OCI-LY1 (cell line): ENCODE measurements around the gene CARNS1.

Experiments
- H2AFZ ChIP-seq: fragments of 200-600 bp; sonication (generic), shearing (Covaris generic); 2 replicates; pipeline ENCODE4 v1.6.0; 2014; ENCODE audit warnings: antibody characterized with exemption, mild to moderate bottlenecking, low read length
- H3F3A ChIP-seq: fragments of 200-600 bp; sonication (generic), shearing (Covaris generic); 2 replicates; pipeline ENCODE4 v1.6.0; 2014; ENCODE audit warnings: mild to moderate bottlenecking, antibody characterized with exemption, low read length, moderate library complexity; ENCODE audit not compliant: insufficient read depth
- H3K27ac ChIP-seq: fragments of 200-600 bp; sonication (generic); 2 replicates; pipeline ENCODE4 v1.5.1; 2014; ENCODE audit warnings: low read length, mixed run types, mild to moderate bottlenecking, low read depth; ENCODE audit not compliant: poor library complexity, severe bottlenecking
- H3K27me3 ChIP-seq: fragments of 200-600 bp; sonication (generic); 2 replicates; pipeline ENCODE4 v1.6.0; 2014; ENCODE audit warnings: antibody characterized with exemption, mild to moderate bottlenecking, low read length, moderate library complexity; ENCODE audit not compliant: insufficient read depth
- H3K36me3 ChIP-seq: fragments of 200-600 bp; sonication (generic); 2 replicates; pipeline ENCODE4 v1.6.1; 2014; ENCODE audit warnings: mild to moderate bottlenecking, antibody characterized with exemption, low read length, moderate library complexity, mixed read lengths; ENCODE audit not compliant: insufficient read depth
- H3K4me1 ChIP-seq: fragments of 200-600 bp; sonication (generic); 2 replicates; pipeline ENCODE4 v1.5.1; 2014; ENCODE audit warnings: mild to moderate bottlenecking, low read length, moderate library complexity; ENCODE audit not compliant: insufficient read depth, severe bottlenecking
- H3K4me2 ChIP-seq: fragments of 200-600 bp; sonication (generic), shearing (Covaris generic); 2 replicates; pipeline ENCODE4 v1.6.1; 2014; ENCODE audit warnings: low read length
- H3K4me3 ChIP-seq: fragments of 200-600 bp; sonication (generic); 2 replicates; pipeline ENCODE4 v1.5.1; 2014; ENCODE audit warnings: low read length, low read depth, mild to moderate bottlenecking, mixed read lengths; ENCODE audit not compliant: poor library complexity, severe bottlenecking
- H3K79me2 ChIP-seq: fragments of 200-600 bp; shearing (Covaris generic); 2 replicates; pipeline ENCODE4 v1.6.1; 2016; ENCODE audit warnings: mixed run types, low read length, mixed read lengths; ENCODE audit not compliant: insufficient read depth
- H3K9ac ChIP-seq: fragments of 200-600 bp; sonication (generic), shearing (Covaris generic); 2 replicates; pipeline ENCODE4 v1.6.1; 2014; ENCODE audit warnings: mild to moderate bottlenecking, low read length, mixed read lengths
- H3K9me2 ChIP-seq: fragments of 200-600 bp; sonication (generic), shearing (Covaris generic); 2 replicates; pipeline ENCODE4 v1.6.1; 2014; ENCODE audit warnings: low read depth, mild to moderate bottlenecking, low read length, mixed read lengths
- H3K9me3 ChIP-seq: fragments of 200-600 bp; shearing (Covaris generic); 2 replicates; pipeline ENCODE4 v1.6.1; 2014; ENCODE audit warnings: low read length, mixed read lengths
- H4K20me1 ChIP-seq: fragments of 200-600 bp; sonication (generic), shearing (Covaris generic); 2 replicates; pipeline ENCODE4 v1.6.0; 2016; ENCODE audit warnings: mild to moderate bottlenecking, low read length; ENCODE audit not compliant: insufficient read depth
- EZH2 ChIP-seq: fragments of 200-600 bp; sonication (generic), shearing (Covaris generic); IDR thresholded peaks from 2 replicates; pipeline ENCODE4 v1.8.0; 2017; ENCODE audit warnings: borderline replicate concordance, mixed run types, mild to moderate bottlenecking, antibody characterized with exemption, low read length, moderate library complexity, mixed read lengths
- TF ChIP-seq, protein P1 (sequence below): fragments of 200-600 bp; sonication (generic), shearing (Covaris generic); IDR thresholded peaks from 2 replicates; pipeline ENCODE4 v1.5.1; 2017; ENCODE audit warnings: mild to moderate bottlenecking, antibody characterized with exemption, low read length, moderate library complexity, mixed read lengths

The CARNS1 gene

DNA sequence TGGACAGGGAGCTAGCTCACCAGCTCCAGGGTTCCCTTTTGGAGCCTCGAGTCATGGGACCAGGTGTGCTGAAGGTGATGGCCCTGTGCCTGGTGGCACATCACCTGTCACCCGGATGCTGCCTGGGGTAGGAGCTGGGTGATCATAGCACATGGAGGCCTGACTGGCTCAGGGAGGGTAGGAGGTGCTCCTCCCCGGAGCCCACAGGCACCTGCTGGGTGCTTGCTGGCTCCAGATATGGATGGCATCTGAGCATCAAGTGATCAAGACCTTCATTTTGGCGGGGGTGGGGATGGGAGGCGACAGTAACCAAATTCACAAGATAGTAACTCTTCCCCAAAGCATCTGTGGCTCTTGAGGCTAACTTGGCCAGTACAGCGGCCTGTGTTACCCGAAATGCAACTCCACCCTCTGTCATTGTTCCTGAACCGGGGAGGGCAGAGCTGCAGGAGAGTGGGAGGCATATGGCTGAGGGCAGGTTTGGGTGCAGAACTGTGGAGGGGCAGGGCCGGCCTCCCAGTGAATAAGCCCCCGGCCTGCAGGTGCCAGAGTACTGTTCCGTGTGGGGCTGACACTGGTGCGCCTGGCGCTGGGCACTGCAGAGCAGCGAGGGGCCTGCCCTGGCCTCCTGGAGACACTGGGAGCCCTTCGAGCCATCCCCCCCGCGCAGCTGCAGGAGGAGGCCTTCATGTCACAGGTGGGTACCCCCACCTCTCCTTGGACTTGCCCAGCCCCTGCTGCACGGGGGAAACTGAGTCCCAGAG, 6.9 kb upstream of the CARNS1 start:
- peak overlapping the region; percentile 89 for H3K4me2 ChIP-seq
- H4K20me1 ChIP-seq: no peaks in the 10 kb centered on the region
- H3K27me3 ChIP-seq: no peaks in the 10 kb centered on the region

DNA sequence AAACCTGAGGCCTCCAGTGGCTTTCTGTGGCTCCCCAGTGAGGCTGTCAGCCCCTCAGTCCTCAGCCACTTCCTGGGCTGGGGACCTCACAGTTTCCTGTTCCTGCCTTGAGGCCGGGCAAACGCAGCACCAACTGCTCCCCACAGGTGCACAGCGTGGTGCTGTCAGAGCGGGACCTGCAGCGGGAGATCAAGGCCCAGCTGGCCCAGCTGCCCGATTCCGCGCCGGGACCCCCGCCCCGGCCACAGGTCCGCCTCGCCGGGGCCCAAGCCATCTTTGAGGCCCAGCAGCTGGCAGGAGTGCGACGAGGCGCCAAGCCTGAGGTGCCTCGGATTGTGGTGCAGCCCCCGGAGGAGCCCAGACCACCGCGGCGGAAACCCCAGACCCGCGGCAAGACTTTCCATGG, 6.2 kb upstream of the CARNS1 start:
- H3K27ac ChIP-seq: peak overlapping the region; percentile 93
- H3K4me3 ChIP-seq: peak overlapping the region; percentile 30
- no peaks in the 10 kb centered on the region for H3F3A ChIP-seq
- H3K4me2 ChIP-seq: peak overlapping the region; percentile 89
- peaks cover 80% of the 10 kb centered on the region for H3K4me1 ChIP-seq
- H4K20me1 ChIP-seq: no peaks in the 10 kb centered on the region
- no peaks in the 10 kb centered on the region for H3K79me2 ChIP-seq
- H3K9me2 ChIP-seq: no peaks in the 10 kb centered on the region
- peaks cover 22% of the 10 kb centered on the region; the same call in 1 of the 2 replicates for H3K36me3 ChIP-seq
- no peak for TF ChIP-seq EZH2
- TF ChIP-seq, protein P1, sequence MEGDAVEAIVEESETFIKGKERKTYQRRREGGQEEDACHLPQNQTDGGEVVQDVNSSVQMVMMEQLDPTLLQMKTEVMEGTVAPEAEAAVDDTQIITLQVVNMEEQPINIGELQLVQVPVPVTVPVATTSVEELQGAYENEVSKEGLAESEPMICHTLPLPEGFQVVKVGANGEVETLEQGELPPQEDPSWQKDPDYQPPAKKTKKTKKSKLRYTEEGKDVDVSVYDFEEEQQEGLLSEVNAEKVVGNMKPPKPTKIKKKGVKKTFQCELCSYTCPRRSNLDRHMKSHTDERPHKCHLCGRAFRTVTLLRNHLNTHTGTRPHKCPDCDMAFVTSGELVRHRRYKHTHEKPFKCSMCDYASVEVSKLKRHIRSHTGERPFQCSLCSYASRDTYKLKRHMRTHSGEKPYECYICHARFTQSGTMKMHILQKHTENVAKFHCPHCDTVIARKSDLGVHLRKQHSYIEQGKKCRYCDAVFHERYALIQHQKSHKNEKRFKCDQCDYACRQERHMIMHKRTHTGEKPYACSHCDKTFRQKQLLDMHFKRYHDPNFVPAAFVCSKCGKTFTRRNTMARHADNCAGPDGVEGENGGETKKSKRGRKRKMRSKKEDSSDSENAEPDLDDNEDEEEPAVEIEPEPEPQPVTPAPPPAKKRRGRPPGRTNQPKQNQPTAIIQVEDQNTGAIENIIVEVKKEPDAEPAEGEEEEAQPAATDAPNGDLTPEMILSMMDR: no peak
- peak overlapping the region; percentile 94 for H3K9ac ChIP-seq
- H3K27me3 ChIP-seq: no peaks in the 10 kb centered on the region
- no peaks in the 10 kb centered on the region for H3K9me3 ChIP-seq
- H2AFZ ChIP-seq: no peak overlapping the region

More for the DNA sequence above, 6.9 kb upstream of the CARNS1 start:
- Histone ChIP-seq H3K36me3 (peaks cover 22% of the 10 kb centered on the region; the same call in 1 of the 2 replicates), H3K79me2 (no peaks in the 10 kb centered on the region), H3K9me2 (no peaks in the 10 kb centered on the region), H3K4me3 (peak overlapping the region; percentile 30), H3K9me3 (no peaks in the 10 kb centered on the region), H3K9ac (peak overlapping the region; percentile 94; the same call in 1 of the 2 replicates), H3K4me1 (peaks cover 87% of the 10 kb centered on the region), H2AFZ (no peak overlapping the region), H3F3A (no peaks in the 10 kb centered on the region), H3K27ac (peak overlapping the region; percentile 93)
- no peak for TF ChIP-seq EZH2
- TF ChIP-seq, protein P1: no peak

DNA sequence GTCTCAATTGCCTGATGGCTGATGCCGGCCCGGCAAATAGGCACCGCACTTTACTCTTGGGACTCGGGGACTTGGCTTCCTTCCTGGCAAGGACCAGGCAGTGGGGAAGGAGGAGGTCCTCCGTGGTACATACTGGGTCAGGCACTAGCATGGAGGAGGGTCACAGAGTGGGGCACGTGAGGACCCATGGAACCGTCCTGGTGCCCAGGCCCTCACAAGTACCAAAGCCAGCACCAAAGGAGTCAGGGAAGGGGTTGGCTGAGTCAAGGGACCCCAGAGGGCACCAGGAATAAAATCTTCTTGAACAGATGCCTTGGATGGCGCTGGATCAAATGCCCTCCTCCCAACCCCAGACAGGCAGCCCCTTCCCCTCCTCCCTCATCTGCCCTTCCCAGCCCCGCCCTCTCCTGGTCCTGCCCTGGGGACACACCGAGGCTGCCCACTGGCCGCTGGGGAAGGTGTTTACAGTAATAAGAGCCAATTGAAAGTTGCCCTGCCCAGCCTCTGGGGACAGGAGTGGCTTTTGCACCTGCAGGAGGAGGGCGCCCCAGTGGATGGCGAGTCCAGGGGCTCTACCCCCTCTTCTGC, 5.6 kb upstream of the CARNS1 start:
- H3K9me3 ChIP-seq: no peaks in the 10 kb centered on the region
- H3K4me3 ChIP-seq: peak overlapping the region; percentile 30
- peaks cover 22% of the 10 kb centered on the region; the same call in 1 of the 2 replicates for H3K36me3 ChIP-seq
- H3F3A ChIP-seq: no peaks in the 10 kb centered on the region
- peak overlapping the region; percentile 89 for H3K4me2 ChIP-seq
- TF ChIP-seq EZH2: no peak
- peaks cover 74% of the 10 kb centered on the region for H3K4me1 ChIP-seq
- peak overlapping the region; percentile 93 for H3K27ac ChIP-seq
- H3K79me2 ChIP-seq: no peaks in the 10 kb centered on the region
- H4K20me1 ChIP-seq: no peaks in the 10 kb centered on the region
- H3K9ac ChIP-seq: peak overlapping the region; percentile 94
- no peak overlapping the region for H2AFZ ChIP-seq
- H3K9me2 ChIP-seq: no peaks in the 10 kb centered on the region
- peaks cover 1% of the 10 kb centered on the region; the same call in 1 of the 2 replicates for H3K27me3 ChIP-seq
